HG03342 (cell line): Measurements from ENCODE around the gene GPBP1L1.
"Not testable (repeated sequence)": the region's sequence is repeated elsewhere in the genome, so short reads cannot be mapped to it uniquely, and the experiment has no call there.

Source experiments
- ATAC-seq: cut with Tn5 transposase; IDR thresholded peaks from one replicate; pipeline ENCODE4 v1.9.1; 2021; ENCODE audit warnings: mild to moderate bottlenecking, moderate library complexity; ENCODE audit not compliant: unreplicated experiment

Gene GPBP1L1

GRCh38 chr1:45684402-45684801 is 1.9 kb downstream of the GPBP1L1 start:
- ATAC-seq: no peak

DNA sequence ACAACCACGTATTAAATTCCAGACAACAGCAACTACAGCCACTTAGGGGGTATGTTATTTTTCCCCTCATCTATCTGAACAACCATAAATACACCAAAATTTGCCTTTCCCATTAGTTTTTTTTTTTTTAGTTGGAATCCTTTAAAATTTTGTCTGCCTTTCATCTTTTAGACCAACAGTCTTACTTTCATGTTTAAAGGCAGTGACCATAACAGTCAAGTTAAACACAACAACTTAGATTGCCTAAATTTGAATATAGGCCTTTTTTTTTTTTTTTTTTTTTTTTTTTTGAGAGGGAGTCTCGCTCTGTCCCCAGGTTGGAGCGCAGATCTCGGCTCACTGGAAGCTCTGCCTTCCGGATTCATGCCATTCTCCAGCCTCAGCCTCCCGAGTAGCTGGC is 3.4 kb downstream of the GPBP1L1 start:
- no peak for ATAC-seq

DNA sequence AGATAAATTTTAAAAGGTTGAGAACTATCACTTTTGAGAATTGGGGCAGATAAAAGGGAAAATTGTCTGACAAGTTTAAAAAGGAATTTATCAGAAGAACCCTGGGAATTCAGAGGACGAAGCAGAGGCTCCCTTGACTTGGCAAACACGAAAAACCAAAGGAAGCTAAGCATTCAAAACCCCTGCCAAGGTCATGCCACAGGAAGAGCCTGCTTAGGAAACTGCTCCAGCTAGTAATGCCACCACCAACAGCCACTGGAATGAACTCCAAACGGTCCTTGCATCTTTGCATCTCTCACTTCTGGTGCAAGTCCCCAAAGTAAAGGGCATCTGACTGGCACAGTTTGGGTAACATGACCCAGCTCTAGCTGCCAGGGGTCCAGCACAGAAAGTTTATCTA is 7.2 kb downstream of the GPBP1L1 start:
- ATAC-seq: no peak

GRCh38 chr1:45678489-45678888 is 7.8 kb downstream of the GPBP1L1 start:
- ATAC-seq: no peak

- ATAC-seq: no peak
These were observed 8.5 kb downstream of the GPBP1L1 start for GRCh38 chr1:45677751-45678245.

GRCh38 chr1:45676553-45676952 is 9.8 kb downstream of the GPBP1L1 start:
- ATAC-seq: not testable (repeated sequence)

- no peak for ATAC-seq
These were observed 11.9 kb downstream of the GPBP1L1 start for GRCh38 chr1:45674478-45674877.

GRCh38 chr1:45673956-45674355 is 12.4 kb downstream of the GPBP1L1 start:
- no peak for ATAC-seq

DNA sequence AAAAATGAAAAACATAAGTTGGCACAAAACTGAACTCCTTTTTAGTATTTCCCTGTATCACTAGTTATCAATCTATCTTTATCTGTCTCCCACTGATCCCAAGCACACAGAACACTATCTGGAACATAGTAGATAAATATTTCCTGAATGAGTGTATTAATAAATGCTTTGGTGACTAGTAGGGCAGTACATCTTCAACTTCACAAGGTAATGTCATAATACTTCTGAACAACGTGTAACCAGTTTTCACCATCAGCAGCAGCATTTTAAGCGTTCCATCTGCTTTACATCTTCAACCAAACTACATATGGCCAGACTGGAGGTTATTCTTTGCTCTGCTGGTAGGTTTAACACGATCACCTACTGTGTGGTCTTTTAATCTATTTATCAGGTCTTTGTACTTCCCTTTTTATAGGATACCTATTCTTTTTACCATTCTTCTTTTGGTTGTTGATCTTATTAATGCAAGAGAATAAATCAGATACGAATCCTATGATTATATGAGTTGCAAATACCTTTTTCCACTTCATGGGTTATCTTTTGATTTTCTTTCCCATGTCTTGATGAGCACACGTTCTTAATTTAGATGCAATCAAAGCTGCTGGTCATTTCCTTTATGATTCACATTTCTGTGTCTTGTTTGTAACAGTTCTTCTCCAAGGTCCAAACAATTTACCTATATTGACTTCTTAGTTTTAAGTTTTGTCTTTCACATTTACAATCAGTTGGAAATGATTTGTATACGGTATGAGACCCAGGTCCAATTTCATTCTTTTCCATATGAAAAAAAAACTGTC is 16.3 kb downstream of the GPBP1L1 start:
- ATAC-seq: no peak

DNA sequence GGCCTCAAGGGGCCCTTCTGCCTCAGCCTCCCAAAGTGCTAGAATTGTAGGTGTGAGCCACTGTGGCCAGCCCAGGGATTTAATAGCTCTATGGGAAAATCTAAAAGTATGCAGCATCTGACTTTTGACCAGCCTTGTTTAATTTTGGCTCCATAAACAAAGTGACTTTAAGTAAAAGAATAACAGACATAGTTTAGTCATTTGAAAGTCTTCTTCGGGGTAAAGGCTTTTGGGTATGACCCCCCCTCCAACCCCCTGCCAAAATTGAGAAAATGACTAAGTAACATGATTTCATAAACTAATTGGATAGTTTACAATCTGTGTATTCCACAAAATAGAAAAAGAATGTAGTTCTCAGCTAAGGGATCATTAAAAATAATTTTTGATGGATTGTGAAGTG is 17.0 kb downstream of the GPBP1L1 start:
- ATAC-seq: no peak

DNA sequence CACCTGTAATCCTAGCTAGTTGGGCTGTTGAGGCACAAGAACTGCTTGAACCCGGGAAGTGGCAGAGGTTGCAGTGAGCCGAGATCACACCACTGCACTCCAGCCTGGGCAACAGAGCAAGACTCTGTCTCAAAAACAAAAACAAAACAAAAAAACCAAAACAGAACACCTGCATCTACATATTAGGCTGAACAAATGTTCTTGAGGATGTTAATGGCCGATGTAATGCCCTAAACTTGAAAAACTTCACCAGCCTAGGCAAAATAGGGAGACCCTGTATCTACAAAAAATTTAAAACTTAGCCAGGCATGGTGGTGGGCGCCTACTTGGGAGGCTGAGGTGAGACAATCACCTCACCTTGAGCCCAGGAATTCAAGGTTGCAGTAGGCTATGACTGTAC is 17.8 kb downstream of the GPBP1L1 start:
- ATAC-seq: no peak

DNA sequence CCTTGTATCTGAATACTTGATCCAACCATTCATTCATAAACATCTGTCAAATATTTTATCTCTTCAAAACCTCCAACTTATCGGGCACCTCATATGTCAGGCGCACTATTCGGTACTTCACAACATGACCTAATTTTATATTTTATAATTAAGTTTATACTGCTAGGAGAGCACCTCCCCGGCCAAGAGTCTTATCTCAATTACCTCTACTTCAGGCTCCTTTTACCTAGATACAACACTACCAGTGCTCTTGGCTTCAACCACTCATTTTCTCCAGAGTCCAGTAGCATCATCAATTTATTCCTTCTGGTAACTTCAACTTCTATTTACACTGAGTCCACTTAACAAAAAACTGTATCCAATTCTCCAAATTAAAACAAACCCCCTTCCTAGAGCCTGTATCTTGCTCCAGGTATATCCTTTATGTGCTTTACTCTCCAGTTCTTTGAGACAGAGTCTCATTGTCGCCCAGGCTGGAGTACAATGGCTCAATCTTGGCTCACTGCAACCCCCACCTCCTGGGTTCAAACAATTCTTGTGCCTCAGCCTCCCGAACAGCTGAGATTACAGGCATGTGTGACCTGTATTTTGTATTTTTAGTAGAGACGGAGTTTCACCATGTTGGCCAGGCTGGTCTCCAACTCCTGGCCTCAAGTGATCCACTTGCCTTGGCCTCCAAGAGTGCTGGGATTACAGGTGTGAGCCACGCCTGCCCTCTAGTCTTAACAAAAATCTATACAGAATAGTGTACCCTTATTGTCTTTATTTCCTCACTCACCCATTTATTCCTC is 18.8 kb downstream of the GPBP1L1 start:
- no peak for ATAC-seq

- ATAC-seq: no peak
These were observed 19.5 kb downstream of the GPBP1L1 start for GRCh38 chr1:45666836-45667235.

DNA sequence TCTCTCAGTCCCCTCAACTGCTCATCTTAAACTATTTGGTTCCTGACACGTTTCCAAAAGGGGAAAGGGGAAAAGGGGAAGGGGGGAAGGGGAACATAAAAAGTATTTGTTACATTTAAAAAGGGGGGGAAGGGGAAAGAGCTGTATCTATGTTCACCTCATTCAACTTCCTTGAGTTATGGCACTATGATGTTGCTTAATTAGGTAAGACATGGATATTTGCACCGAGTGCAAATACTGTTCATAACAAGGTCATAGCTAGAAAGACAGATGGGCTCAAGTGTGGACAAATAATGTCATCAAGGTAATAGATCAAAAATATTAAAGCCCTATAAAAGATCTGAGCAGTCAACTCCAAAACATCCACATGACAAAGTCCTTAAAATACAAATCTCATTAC is 26.0 kb downstream of the GPBP1L1 start:
- ATAC-seq: no peak

- no peak for ATAC-seq
These were observed 27.1 kb downstream of the GPBP1L1 start for GRCh38 chr1:45659222-45659621.

DNA sequence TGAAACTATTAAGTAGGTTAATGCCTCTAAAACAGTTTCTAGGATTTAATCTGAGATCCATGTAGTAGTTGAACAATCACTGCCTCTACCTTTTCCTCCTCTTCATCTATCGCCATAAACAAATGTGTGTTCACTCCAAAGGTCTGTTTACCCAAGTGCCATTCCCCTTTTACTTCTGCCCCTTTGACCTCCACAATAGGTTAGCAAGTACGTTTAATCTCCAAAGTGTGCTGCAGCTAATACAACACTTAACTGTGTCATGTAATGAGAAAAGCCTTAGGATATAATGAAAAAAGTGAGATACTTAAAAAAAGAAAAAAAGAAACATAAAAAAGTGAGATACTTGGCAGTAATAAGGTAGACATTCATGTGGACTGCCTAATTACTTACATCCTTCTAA is 28.2 kb downstream of the GPBP1L1 start:
- ATAC-seq: no peak

DNA sequence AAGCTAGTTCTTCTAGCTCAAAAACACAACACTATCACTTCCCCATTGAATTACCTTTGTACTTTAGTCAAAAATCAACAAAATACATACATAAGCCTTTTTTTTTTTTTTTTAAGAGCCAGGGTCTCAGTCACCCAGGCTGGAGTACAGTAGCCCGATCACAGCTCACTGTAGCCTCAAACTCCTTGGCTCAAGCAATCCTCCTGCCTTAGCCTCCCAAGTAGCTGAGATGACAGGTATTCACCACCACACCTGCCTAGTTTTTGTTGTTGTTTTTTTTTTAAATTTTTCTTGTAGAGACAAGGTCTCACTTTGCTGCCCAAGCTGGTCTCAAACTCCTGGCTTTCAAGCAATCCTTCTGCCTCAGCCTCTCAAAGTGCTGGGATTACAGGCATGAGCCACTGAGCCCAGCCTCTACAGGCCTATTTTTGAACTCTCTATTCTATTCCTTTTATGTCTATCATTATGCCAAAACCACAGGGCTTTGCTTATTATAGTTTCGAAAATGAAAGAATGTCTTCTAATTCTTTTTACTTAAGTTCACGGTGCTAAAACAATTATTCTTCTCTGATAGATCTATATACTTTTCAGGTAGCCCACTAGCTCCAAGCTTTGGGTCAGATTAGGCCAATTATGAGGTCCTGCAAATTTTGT is 29.6 kb downstream of the GPBP1L1 start:
- ATAC-seq: no peak

- ATAC-seq: no peak
These were observed 31.6 kb downstream of the GPBP1L1 start for GRCh38 chr1:45654540-45655280.

- ATAC-seq: no peak
These were observed 38.9 kb downstream of the GPBP1L1 start for GRCh38 chr1:45647248-45648021.

GRCh38 chr1:45644661-45645060 is 41.7 kb downstream of the GPBP1L1 start:
- no peak for ATAC-seq
